PC-9 (cell line): ENCODE results near the gene DOCK9. TPM values are rescaled to one million over a fixed set of nuclear protein-coding genes. Genes with fewer than 3 reads are reported as not detected.
A peak's percentile ranks its signal among the peaks of the same experiment; 100 is the strongest.

Source experiments
- BruUV-seq: library from RNA; stranded (reverse); fragments of 400-500 nt; replicated peaks from 2 replicates; lab custom pipeline; 2021; lab: Mats Ljungman, UMichigan
- CTCF ChIA-PET: fragments of 300-600 bp; sonication (Branson Sonifier 250); formaldehyde crosslinking; loops from one replicate; lab custom pipeline; 2022; ENCODE audit warnings: antibody characterized with exemption; lab: Charles Lee
- POLR2A ChIA-PET: fragments of 300-600 bp; sonication (Branson Sonifier 250); formaldehyde crosslinking; loops from one replicate; lab custom pipeline; 2022; ENCODE audit warnings: antibody characterized with exemption; ENCODE audit not compliant: unreplicated experiment; lab: Charles Lee
- DNase-seq, 2 experiments: peaks; one replicate each; pipeline versions ENCODE4 v3.0.0 to v3.0.0-alpha.2; 2015 to 2022; ENCODE audit warnings: mixed read lengths in 1 of 2
- H2AFZ ChIP-seq: fragments of 200-600 bp; sonication (generic); 2 replicates; pipeline ENCODE4 v1.8.1; 2017; ENCODE audit warnings: antibody characterized with exemption
- H3F3A ChIP-seq: fragments of 200-600 bp; sonication (generic); 2 replicates; pipeline ENCODE4 v1.8.1; 2017; ENCODE audit warnings: antibody characterized with exemption, mild to moderate bottlenecking, low read depth; ENCODE audit not compliant: insufficient read depth
- H3K27ac ChIP-seq: fragments of 200-600 bp; sonication (generic); 2 replicates; pipeline ENCODE4 v1.6.1; 2016; ENCODE audit warnings: mixed run types
- H3K27me3 ChIP-seq: fragments of 200-600 bp; sonication (generic); 2 replicates; pipeline ENCODE4 v1.6.1; 2016; ENCODE audit warnings: low read depth, mixed run types; ENCODE audit not compliant: insufficient read depth
- H3K36me3 ChIP-seq: fragments of 200-600 bp; sonication (generic); 2 replicates; pipeline ENCODE4 v1.6.1; 2016; ENCODE audit warnings: low read depth, mixed run types
- H3K4me1 ChIP-seq: fragments of 200-600 bp; sonication (generic); replicated peaks from 2 replicates; pipeline ENCODE4 v1.6.1; 2016; ENCODE audit warnings: mixed run types; ENCODE audit not compliant: insufficient read depth
- H3K4me2 ChIP-seq: fragments of 200-600 bp; sonication (generic); 2 replicates; pipeline ENCODE4 v1.6.1; 2017; ENCODE audit warnings: mixed run types
- H3K4me3 ChIP-seq: fragments of 200-600 bp; sonication (generic); 2 replicates; pipeline ENCODE4 v1.6.1; 2016; ENCODE audit warnings: mixed run types
- H3K79me2 ChIP-seq: fragments of 200-600 bp; sonication (generic); 2 replicates; pipeline ENCODE4 v1.6.1; 2017; ENCODE audit warnings: low read depth, mixed run types
- H3K9me2 ChIP-seq: fragments of 200-600 bp; sonication (generic); 2 replicates; pipeline ENCODE4 v1.8.1; 2017; ENCODE audit warnings: mild to moderate bottlenecking; ENCODE audit not compliant: insufficient read depth
- H3K9me3 ChIP-seq: fragments of 200-600 bp; sonication (generic); 2 replicates; pipeline ENCODE4 v1.8.1; 2016; ENCODE audit warnings: low read depth; ENCODE audit not compliant: insufficient read depth
- H4K20me1 ChIP-seq: fragments of 200-600 bp; sonication (generic); 2 replicates; pipeline ENCODE4 v1.8.1; 2017; ENCODE audit not compliant: insufficient read depth
- CTCF ChIP-seq: fragments of 200-600 bp; sonication (generic); conservative IDR thresholded peaks from 2 replicates; pipeline ENCODE4 v1.6.1; 2017; ENCODE audit warnings: mixed run types, antibody characterized with exemption, mild to moderate bottlenecking, moderate library complexity
- EZH2 ChIP-seq: fragments of 200-600 bp; sonication (generic); IDR thresholded peaks from 2 replicates; pipeline ENCODE4 v1.8.0; 2017; ENCODE audit warnings: antibody characterized with exemption, low read depth
- intact Hi-C: fragments of 100-400 bp; cut with micrococcal nuclease; formaldehyde crosslinking; loops from one replicate; pipeline ENCODE4 v1.10.0; 2022; ENCODE audit not compliant: unreplicated experiment
- total RNA-seq: library from RNA; stranded (reverse); gene quantifications from 2 replicates; pipeline ENCODE4 v1.2.3, GENCODE V29; 2021

Gene DOCK9
- total RNA-seq, 1 experiment from 2014 or later, result 69.5 TPM

GRCh38 chr13:98871727-98872126 lies 106.1 kb downstream of the DOCK9 start:
- no TSS peak for BruUV-seq
- ChIA-PET POLR2A (no interaction called here), CTCF (no interaction called here)
- H3K79me2 ChIP-seq, result no peaks in the 10 kb centered on the region
- no peaks in the 10 kb centered on the region for H3F3A ChIP-seq
- no peaks in the 10 kb centered on the region for H3K4me1 ChIP-seq
- TF ChIP-seq EZH2 (no peak), CTCF (no peak)
- H3K9me3 ChIP-seq, result peaks cover 7% of the 10 kb centered on the region; the same call in 1 of the 2 replicates
- intact Hi-C loops, result no loop called here
- no peak overlapping the region for H2AFZ ChIP-seq
- no peak overlapping the region for H3K27ac ChIP-seq
- H3K9me2 ChIP-seq, result no peaks in the 10 kb centered on the region
- no peak overlapping the region for H3K4me2 ChIP-seq
- no peaks in the 10 kb centered on the region for H3K27me3 ChIP-seq
- peaks cover 10% of the 10 kb centered on the region; the same call in 1 of the 2 replicates for H3K36me3 ChIP-seq
- DNase-seq, result no peak
- H4K20me1 ChIP-seq, result no peaks in the 10 kb centered on the region
- H3K4me3 ChIP-seq, result no peak overlapping the region

- BruUV-seq, result no TSS peak
- Histone ChIP-seq H3K4me2 (no peak overlapping the region), H3K79me2 (no peaks in the 10 kb centered on the region), H3K36me3 (peaks cover 10% of the 10 kb centered on the region; the same call in 1 of the 2 replicates), H3F3A (no peaks in the 10 kb centered on the region), H3K4me1 (no peaks in the 10 kb centered on the region), H2AFZ (no peak overlapping the region), H4K20me1 (no peaks in the 10 kb centered on the region), H3K4me3 (no peak overlapping the region), H3K9me3 (peaks cover 7% of the 10 kb centered on the region; the same call in 1 of the 2 replicates), H3K9me2 (no peaks in the 10 kb centered on the region), H3K27ac (no peak overlapping the region), H3K27me3 (no peaks in the 10 kb centered on the region)
- no peak for DNase-seq
- POLR2A ChIA-PET, result no interaction called here
- CTCF ChIA-PET, result no interaction called here
- TF ChIP-seq EZH2, result no peak
- TF ChIP-seq CTCF, result peak; percentile 61
- intact Hi-C loops, result no loop called here
These were observed 108.3 kb downstream of the DOCK9 start for GRCh38 chr13:98869408-98870090.

GRCh38 chr13:98868932-98869331 lies 108.9 kb downstream of the DOCK9 start:
- Histone ChIP-seq H2AFZ (no peak overlapping the region), H3K27ac (no peak overlapping the region), H3K9me3 (peaks cover 7% of the 10 kb centered on the region; the same call in 1 of the 2 replicates), H3K79me2 (no peaks in the 10 kb centered on the region), H3K4me2 (no peak overlapping the region), H4K20me1 (no peaks in the 10 kb centered on the region), H3K4me3 (no peak overlapping the region), H3F3A (no peaks in the 10 kb centered on the region), H3K36me3 (peaks cover 10% of the 10 kb centered on the region; the same call in 1 of the 2 replicates), H3K9me2 (no peaks in the 10 kb centered on the region), H3K27me3 (no peaks in the 10 kb centered on the region), H3K4me1 (no peaks in the 10 kb centered on the region)
- TF ChIP-seq CTCF (no peak), EZH2 (no peak)
- POLR2A ChIA-PET, result no interaction called here
- DNase-seq, result no peak
- CTCF ChIA-PET, result no interaction called here
- intact Hi-C loops, result no loop called here
- BruUV-seq, result no TSS peak
